Measurements from ENCODE around the gene SLCO3A1. TPM values are rescaled to one million over a fixed set of nuclear protein-coding genes. Genes with fewer than 3 reads are reported as not detected.

The SLCO3A1 gene
- total RNA-seq, 3 donors from 2014 or later: 13.4 to 23.8 (median 14.3) TPM

- no peak for TF ChIP-seq CTCF (IDR thresholded peaks at IDR 0.05)
- no peaks in the 10 kb centered on the region for H3K9me3 ChIP-seq
- ATAC-seq (peak; percentile 29), DNase-seq (no peak)
- H3K4me3 ChIP-seq: no peak overlapping the region
- intact Hi-C loops (cut with DNase I, micrococcal nuclease): no loop called here
- no peaks in the 10 kb centered on the region for H3K36me3 ChIP-seq (ENCODE audit: low read depth)
- peaks cover 3% of the 10 kb centered on the region for H3K4me1 ChIP-seq (ENCODE audit: low read depth)
Measured at GRCh38 chr15:91975241-91975978, 121.9 kb downstream of the SLCO3A1 start.

DNA sequence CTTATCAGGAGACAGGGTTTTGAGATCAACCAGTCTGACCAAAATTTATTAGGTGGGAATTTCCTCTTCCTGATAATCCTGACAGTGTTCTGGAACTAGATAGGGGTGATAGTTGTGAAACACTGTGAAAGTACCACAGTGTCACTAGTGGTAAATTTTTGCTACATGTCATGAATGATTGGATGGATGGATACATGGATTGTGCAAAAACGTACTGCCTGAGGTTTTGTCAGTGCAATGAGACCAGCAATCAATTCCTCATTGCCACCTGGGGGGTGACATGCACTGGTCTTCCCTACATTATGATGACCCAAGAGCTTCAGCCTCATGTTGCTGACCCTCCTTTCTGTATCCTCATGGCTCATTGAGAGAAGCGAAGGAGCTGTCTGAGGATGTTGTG lies 123.5 kb downstream of the SLCO3A1 start:
- DNase-seq (no peak), ATAC-seq (no peak)
- H3K4me3 ChIP-seq: no peak overlapping the region
- peaks cover 3% of the 10 kb centered on the region for H3K4me1 ChIP-seq (ENCODE audit: low read depth)
- TF ChIP-seq CTCF (IDR thresholded peaks at IDR 0.05): no peak
- H3K9me3 ChIP-seq: no peaks in the 10 kb centered on the region
- intact Hi-C loops (cut with DNase I, micrococcal nuclease): no loop called here
- no peaks in the 10 kb centered on the region for H3K36me3 ChIP-seq (ENCODE audit: low read depth)

DNA sequence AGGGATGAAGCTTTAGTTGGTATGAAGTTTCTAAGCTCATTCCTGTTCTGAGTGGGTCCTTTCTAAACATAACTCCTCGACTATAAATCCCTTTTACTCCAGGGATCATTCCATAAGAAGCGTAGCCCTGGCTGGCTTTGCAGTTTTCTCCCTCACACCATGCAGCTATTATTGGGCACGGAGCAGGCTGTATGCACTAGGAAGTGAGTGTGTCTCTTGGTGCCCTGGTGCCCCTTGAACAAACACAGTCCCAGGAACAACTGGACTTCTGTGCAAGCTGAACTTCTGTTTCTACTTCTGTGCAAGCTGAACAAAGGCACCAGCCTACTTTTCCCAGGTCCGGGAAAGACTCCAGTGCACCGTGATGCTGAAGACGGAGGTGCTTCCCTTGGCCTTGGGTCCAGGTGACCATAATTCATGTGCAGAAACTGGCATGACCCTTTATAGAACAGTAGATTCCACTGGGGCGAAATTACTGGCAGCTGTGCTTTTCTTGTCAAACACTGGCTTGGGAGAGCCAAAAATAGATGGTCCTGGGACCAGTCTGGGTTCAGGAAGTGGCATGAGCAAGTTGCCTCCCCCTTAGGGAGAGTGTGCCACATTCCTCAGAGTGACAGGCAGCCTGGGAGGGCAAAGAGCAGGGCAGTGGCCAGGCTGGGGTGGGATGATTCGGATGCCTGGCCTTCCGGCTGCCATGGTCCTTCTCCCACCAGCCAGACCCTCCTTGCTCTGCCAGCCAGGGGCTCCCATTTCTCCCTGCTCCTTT lies 127.2 kb downstream of the SLCO3A1 start:
- TF ChIP-seq CTCF (IDR thresholded peaks at IDR 0.05): no peak
- no peak overlapping the region for H3K4me3 ChIP-seq
- H3K36me3 ChIP-seq (ENCODE audit: low read depth): no peaks in the 10 kb centered on the region
- H3K9me3 ChIP-seq: no peaks in the 10 kb centered on the region
- DNase-seq (no peak), ATAC-seq (no peak)
- H3K4me1 ChIP-seq (ENCODE audit: low read depth): no peaks in the 10 kb centered on the region
- intact Hi-C loops (cut with DNase I, micrococcal nuclease): no loop called here

DNA sequence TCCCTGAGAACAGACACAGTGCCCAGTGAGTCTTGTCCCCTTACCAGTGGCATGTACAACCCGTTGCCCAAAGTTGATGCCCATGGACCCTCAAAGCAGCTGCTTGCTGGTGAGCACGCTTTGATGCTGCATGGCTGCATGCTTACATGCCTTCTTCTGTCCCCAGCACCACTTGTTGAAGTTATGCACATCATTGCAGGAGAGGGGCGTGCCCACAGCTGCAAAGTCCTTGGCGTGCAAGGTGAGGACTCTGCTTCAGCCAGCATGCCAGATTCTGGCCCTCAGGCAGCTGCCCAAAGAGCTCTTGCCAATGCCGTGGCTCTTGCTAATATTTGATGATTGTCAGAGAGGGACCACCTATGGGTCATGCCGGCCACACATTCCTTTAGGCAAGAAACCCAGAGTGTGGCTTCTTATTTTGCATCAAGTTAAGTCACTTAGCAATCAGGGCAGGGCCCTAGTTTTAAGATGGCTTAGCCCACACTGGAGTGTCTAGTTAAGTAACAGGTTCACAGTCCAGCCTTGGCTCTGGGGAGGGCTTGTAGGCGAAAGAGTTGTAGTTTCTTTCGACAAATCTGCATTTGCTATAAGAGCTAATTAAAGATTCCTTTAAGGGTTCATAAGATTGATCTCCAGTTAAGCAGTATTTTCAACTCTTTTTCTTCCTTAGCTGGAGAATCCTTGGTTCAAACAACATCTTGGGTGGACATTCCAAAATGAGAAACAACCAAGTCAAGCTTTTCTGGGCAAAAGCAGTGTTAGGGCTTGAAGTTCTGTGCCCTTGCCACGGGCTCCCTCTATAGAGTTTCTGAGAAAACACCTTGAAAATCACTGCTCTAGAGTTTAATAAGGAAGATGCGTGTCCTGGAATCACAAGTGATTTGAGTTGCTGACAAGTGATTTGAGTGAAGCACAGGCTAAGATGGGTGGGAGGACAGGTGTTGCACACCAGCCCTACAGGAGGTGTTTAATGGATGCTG lies 128.6 kb downstream of the SLCO3A1 start:
- no peaks in the 10 kb centered on the region for H3K9me3 ChIP-seq
- H3K4me3 ChIP-seq: no peak overlapping the region
- intact Hi-C loops (cut with DNase I, micrococcal nuclease): no loop called here
- H3K36me3 ChIP-seq (ENCODE audit: low read depth): no peaks in the 10 kb centered on the region
- TF ChIP-seq CTCF (IDR thresholded peaks at IDR 0.05): no peak
- DNase-seq: no peak
- no peak for ATAC-seq
- no peaks in the 10 kb centered on the region for H3K4me1 ChIP-seq (ENCODE audit: low read depth)

DNA sequence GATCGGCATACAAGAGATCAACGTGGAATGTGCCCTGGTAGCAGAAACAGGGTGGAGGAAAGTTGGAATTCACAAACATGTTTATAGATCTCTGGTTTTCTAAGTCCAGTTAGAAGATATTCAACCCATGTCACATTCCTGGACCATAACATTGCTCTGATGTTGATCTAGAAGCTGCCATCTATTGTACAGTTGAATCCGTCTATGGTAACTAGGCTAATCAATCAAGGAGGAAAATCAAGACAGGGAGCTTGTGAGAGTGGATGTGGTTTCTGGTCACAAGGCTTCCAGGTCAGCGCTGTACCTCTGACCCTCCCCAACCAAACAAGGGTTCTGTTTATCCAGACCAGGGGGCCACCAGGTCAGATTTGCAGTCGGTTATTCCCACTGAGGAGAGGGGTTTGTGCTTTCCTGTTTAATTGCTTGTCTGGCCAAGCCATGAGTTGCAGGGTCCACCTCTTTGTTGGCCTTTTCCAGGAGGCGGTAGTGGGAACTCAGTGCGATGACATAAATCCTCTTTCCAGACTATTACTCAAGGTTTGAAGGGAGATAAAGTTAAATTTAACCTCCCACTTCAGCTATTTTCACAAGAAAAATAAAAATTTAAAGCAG lies 130.3 kb downstream of the SLCO3A1 start:
- H3K4me1 ChIP-seq (ENCODE audit: low read depth): no peaks in the 10 kb centered on the region
- ATAC-seq (no peak), DNase-seq (no peak)
- H3K36me3 ChIP-seq (ENCODE audit: low read depth): no peaks in the 10 kb centered on the region
- H3K9me3 ChIP-seq: no peaks in the 10 kb centered on the region
- no peak for TF ChIP-seq CTCF (IDR thresholded peaks at IDR 0.05)
- intact Hi-C loops (cut with DNase I, micrococcal nuclease): no loop called here
- no peak overlapping the region for H3K4me3 ChIP-seq

Data from mucosa of descending colon (tissue), 3 donors.